HepG2 (cell line): Measurements from ENCODE around the gene NOC4L.

Source experiments
- BRCA1 ChIP-seq: sonication (generic); formaldehyde crosslinking; IDR thresholded peaks from 2 replicates; pipeline ENCODE4 v1.4.0; 2020; ENCODE audit warnings: missing genetic modification reagents
- ZNF543 ChIP-seq: sonication (generic); formaldehyde crosslinking; IDR thresholded peaks from 2 replicates; pipeline ENCODE4 v1.4.0; 2020; ENCODE audit warnings: mild to moderate bottlenecking, missing genetic modification reagents
- TF ChIP-seq, protein P1 (sequence below): sonication (generic); formaldehyde crosslinking; IDR thresholded peaks from 2 replicates; pipeline ENCODE4 v1.5.1; 2020; ENCODE audit warnings: mild to moderate bottlenecking, missing genetic modification reagents, moderate library complexity
- TF ChIP-seq, protein P2 (sequence below): sonication (generic); formaldehyde crosslinking; IDR thresholded peaks from 2 replicates; pipeline ENCODE4 v1.4.0; 2020; ENCODE audit warnings: missing genetic modification reagents
- TF ChIP-seq, protein P3 (sequence below): sonication (generic); formaldehyde crosslinking; IDR thresholded peaks from 2 replicates; pipeline ENCODE4 v1.8.0; 2022; ENCODE audit warnings: missing genetic modification reagents, low read depth, mild to moderate bottlenecking, borderline replicate concordance
- TF ChIP-seq, protein P4 (sequence below): sonication (generic); formaldehyde crosslinking; IDR thresholded peaks from 2 replicates; pipeline ENCODE4 v1.5.0; 2020; ENCODE audit warnings: mild to moderate bottlenecking, missing genetic modification reagents, moderate library complexity
- TF ChIP-seq, protein P5 (sequence below): sonication (generic); formaldehyde crosslinking; IDR thresholded peaks from 2 replicates; pipeline ENCODE4 v1.8.0; 2022; ENCODE audit warnings: mild to moderate bottlenecking, missing genetic modification reagents; ENCODE audit not compliant: insufficient replicate concordance

DNA sequence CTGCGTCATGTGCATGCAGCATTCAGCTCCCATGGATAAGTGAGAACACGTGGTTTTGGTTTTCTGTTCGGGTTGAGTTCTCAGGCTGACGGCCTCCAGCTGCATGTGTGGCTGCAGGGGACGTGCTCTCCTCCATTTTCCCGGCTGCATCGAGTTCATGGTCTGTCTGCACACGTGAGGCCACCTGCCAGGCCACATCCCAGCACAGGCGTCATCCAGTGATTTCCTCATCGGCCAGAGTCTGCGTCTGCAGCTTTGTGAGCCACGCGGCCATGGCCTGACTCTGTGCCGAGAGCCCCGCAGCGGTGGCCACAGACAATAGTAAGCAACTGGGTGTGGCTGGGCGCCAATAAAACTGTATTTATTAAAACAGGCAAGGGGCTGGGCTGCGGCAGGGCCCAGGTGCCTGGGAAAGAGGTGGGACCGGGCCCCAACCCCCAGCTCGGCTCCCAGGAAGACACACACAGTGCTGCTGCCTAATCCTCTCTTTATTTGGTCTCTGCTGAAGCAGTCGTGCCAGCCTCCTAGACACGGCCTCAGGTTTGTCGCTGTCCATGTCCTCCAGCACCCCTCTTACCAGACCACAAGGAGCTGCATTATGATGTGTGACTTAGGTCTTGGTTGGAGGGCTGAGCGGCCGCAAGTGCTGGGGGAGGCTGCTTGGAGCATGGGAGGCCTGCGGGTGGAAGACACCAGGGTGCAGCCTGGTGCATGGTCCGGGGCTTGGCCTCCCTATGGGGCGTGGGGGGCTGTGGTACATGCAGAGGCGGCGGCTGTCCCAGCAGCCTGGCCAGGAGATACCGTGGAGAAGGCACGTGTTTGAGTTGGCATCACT, 52.0 kb downstream of the NOC4L start:
- TF ChIP-seq BRCA1 (no peak), ZNF543 (CRISPR knock-in tag) (no peak)
- TF ChIP-seq, protein P1, sequence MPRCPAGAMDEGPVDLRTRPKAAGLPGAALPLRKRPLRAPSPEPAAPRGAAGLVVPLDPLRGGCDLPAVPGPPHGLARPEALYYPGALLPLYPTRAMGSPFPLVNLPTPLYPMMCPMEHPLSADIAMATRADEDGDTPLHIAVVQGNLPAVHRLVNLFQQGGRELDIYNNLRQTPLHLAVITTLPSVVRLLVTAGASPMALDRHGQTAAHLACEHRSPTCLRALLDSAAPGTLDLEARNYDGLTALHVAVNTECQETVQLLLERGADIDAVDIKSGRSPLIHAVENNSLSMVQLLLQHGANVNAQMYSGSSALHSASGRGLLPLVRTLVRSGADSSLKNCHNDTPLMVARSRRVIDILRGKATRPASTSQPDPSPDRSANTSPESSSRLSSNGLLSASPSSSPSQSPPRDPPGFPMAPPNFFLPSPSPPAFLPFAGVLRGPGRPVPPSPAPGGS (CRISPR knock-in tag): no peak
- TF ChIP-seq, protein P2, sequence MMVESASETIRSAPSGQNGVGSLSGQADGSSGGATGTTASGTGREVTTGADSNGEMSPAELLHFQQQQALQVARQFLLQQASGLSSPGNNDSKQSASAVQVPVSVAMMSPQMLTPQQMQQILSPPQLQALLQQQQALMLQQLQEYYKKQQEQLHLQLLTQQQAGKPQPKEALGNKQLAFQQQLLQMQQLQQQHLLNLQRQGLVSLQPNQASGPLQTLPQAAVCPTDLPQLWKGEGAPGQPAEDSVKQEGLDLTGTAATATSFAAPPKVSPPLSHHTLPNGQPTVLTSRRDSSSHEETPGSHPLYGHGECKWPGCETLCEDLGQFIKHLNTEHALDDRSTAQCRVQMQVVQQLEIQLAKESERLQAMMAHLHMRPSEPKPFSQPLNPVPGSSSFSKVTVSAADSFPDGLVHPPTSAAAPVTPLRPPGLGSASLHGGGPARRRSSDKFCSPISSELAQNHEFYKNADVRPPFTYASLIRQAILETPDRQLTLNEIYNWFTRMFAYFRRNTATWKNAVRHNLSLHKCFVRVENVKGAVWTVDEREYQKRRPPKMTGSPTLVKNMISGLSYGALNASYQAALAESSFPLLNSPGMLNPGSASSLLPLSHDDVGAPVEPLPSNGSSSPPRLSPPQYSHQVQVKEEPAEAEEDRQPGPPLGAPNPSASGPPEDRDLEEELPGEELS (CRISPR knock-in tag): no peak
- TF ChIP-seq, protein P3, sequence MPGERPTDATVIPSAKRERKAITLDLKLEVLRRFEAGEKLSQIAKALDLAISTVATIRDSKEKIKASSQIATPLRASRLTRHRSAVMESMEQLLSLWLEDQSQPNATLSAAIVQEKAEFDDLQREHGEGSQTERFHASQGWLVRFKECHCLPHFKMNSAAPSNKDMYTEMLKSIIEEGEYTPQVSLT (CRISPR knock-in tag): no peak
- TF ChIP-seq, protein P4, sequence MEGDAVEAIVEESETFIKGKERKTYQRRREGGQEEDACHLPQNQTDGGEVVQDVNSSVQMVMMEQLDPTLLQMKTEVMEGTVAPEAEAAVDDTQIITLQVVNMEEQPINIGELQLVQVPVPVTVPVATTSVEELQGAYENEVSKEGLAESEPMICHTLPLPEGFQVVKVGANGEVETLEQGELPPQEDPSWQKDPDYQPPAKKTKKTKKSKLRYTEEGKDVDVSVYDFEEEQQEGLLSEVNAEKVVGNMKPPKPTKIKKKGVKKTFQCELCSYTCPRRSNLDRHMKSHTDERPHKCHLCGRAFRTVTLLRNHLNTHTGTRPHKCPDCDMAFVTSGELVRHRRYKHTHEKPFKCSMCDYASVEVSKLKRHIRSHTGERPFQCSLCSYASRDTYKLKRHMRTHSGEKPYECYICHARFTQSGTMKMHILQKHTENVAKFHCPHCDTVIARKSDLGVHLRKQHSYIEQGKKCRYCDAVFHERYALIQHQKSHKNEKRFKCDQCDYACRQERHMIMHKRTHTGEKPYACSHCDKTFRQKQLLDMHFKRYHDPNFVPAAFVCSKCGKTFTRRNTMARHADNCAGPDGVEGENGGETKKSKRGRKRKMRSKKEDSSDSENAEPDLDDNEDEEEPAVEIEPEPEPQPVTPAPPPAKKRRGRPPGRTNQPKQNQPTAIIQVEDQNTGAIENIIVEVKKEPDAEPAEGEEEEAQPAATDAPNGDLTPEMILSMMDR (CRISPR knock-in tag): no peak
- TF ChIP-seq, protein P5, sequence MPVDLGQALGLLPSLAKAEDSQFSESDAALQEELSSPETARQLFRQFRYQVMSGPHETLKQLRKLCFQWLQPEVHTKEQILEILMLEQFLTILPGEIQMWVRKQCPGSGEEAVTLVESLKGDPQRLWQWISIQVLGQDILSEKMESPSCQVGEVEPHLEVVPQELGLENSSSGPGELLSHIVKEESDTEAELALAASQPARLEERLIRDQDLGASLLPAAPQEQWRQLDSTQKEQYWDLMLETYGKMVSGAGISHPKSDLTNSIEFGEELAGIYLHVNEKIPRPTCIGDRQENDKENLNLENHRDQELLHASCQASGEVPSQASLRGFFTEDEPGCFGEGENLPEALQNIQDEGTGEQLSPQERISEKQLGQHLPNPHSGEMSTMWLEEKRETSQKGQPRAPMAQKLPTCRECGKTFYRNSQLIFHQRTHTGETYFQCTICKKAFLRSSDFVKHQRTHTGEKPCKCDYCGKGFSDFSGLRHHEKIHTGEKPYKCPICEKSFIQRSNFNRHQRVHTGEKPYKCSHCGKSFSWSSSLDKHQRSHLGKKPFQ: no peak
